ENCODE data around the gene TIAM1.
A peak's percentile ranks its signal among the peaks of the same experiment; 100 is the strongest.

The TIAM1 gene

GRCh38 chr21:31173881-31174555 lies 170.0 kb downstream of the TIAM1 start:
- DNase-seq: peak in 41 of 42 donors; percentile 28 to 78 (median 56)
- intact Hi-C loops (cut with DNase I): no loop called here

DNA sequence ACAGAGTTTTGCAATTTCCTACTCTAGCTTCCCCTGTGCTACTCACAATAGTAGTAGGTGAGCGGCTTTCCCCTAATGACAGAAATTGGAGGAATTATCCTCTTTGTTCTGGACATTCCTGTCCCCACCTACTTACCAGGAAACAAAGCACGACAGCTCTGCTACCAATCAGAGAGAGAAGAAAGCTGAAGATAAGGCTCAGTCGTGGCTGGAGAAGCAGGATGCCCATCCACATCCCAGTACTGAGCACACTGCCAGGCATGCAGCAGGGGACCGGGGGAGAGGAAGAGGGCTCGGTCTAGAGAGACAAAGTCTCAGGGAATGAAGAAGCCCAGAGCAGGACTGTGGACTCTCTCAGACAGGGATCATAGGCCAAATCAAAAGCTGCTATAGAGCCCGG lies 171.7 kb downstream of the TIAM1 start:
- DNase-seq: no peak
- intact Hi-C loops (cut with DNase I): no loop called here

DNA sequence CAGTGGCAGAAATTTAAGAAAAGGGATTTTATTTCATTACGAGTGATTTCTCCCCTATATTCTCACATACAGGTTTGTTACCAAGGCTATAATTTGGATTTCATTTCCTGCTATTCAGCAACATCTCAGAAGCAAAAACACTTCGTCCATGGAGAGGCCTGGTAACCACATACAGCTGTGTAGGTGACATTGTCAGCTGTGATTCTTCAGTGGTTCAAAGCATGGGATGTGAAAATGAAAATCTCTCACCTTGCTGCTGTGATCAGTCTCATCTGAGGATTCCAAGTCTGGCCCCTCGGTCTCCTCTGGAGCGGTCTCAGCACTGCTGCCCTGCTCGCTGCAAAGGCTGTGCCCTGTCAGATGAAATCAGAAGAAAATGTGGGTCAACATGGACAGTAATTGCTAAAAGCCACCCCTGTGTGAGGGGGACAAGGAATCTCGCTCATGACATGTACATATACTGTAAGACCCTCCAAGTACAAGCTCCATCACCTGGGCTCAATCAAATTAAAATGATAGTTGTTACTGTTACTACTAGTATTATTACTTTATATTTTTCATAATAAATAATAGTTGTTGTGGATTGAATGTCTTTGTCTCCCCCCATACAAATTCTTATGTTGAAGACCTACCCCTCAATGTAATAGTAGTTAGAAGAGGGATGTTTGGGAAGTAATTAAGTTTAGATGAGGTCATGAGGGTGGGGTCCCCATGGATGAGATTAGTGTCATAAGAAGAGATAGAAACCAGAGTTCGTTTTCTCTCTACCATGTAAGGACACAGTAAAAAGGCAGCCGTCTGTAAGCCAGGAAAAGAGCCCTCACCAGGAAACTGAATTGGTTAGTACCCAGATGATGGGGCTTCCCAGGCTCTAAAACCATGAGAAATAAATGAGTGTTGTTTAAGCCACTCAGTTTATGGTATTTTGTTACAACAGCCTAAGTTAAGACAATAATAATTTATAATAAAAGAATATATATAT lies 179.1 kb downstream of the TIAM1 start:
- intact Hi-C loops (cut with DNase I): loop anchor here (5.0 kb wide), 1 partner anchor 53 kb away; no protein-coding TSS in a partner anchor
- no peak for DNase-seq

DNA sequence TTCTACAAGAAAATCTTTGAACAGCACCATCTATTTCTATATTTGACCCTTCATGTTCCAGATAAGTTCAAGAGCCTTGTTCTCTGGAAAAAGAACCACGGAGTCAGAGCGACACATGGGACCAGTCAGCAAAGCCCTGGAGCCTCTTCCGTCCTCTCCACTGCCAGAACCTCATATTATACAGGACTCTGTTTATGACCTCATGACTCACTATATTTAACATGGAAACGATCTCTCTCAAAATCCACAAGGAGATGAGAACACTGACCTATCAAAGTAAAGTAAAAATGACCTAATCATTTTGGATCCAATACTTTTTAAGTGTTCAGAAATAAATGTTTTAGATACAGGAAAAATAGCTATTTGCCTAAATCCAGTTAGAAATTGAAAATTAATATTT lies 181.2 kb downstream of the TIAM1 start:
- no peak for DNase-seq
- intact Hi-C loops (cut with DNase I): loop anchor here (5.0 kb wide), 1 partner anchor 51 kb away; no protein-coding TSS in a partner anchor

- intact Hi-C loops (cut with DNase I): loop anchor here (5.0 kb wide), 1 partner anchor 50 kb away; no protein-coding TSS in a partner anchor
- no peak for DNase-seq
Observed at GRCh38 chr21:31162079-31162699, 181.9 kb downstream of the TIAM1 start.

DNA sequence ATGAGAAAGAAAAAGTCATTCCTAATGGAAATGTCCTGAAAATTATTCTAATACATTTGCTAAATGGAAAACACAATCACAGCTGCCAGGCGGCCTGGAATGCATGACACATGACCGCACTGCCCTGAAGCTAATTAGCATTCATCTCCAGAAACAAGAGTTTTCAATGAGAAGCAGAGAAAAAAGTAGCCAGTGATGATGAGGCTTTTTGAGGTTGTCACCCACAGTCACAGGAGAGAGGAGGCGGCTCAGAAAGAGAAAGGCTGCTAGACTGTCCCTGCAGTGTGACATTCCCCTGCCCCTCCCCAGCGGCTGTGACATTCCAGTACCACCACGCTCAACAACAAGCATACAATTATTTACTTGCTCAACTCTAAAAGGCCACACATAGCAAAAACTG lies 182.9 kb downstream of the TIAM1 start:
- DNase-seq: peak; percentile 35 to 85 (median 65)
- intact Hi-C loops (cut with DNase I): loop anchor here (5.0 kb wide), 1 partner anchor 49 kb away; no protein-coding TSS in a partner anchor

- intact Hi-C loops (cut with DNase I): loop anchor here (5.0 kb wide), 1 partner anchor 48 kb away; no protein-coding TSS in a partner anchor
- peak in 3 of 42 donors; percentile 15 to 37 (median 34) for DNase-seq
Observed at GRCh38 chr21:31159808-31160207, 184.3 kb downstream of the TIAM1 start.

DNA sequence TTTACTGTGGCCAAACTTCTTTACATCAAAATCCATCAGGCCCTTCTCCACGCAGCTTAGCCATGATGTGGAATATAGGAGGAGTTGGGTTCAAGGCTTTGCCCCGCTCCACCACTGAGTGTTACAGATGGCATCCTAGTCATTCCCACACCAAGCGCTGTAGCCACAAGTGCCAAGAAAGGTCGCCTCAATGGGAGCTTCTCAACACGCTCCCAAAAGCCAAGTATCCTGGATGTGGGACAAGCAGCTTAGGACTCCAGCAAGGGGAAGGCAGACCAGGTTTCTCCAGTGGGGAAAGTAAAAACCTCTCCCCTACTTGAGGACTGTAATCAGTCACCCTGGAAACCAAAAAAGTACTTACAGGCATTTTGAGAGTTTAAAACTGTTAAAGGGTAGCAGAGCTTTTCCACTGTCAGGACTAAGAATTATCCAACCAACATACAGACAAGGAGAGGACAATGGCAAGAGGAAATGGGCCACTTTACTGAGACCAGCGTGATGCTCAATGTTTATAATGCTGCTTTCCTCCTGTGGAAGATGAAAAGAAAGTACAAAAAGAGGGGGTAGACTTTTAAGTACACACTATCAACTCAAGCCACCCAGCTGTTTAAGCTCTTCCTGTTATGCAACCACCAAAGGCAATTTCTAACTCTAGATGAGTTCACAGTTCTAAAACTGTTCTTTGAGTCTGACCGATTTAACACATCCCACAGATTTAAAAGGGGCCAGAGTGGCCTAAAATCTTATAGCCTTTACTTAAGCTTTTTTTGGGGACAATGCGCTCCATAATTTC lies 185.1 kb downstream of the TIAM1 start:
- DNase-seq: no peak
- intact Hi-C loops (cut with DNase I): no loop called here

- intact Hi-C loops (cut with DNase I): no loop called here
- DNase-seq: no peak
Observed at GRCh38 chr21:31157756-31158155, 186.3 kb downstream of the TIAM1 start.

GRCh38 chr21:31156662-31157061 lies 187.4 kb downstream of the TIAM1 start:
- DNase-seq: no peak
- intact Hi-C loops (cut with DNase I): no loop called here

DNA sequence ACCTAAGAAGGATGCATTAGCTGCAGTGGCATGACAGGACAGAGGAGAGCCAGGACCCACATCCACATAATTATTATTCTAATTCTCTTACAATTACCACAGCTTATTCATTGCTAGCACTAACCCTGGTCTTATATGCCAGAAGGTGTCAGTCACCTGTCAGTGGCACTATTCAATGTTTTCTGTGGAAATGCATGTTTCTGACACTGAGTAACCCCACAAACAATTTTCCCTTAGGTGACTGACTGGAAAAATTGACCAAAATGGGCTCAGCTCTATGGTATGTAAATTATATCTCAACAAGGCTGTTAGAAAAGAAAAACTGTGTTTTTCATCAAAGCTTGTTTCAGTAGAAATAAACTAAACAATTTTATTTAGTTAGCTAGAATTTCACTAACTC lies 187.9 kb downstream of the TIAM1 start:
- no peak for DNase-seq
- intact Hi-C loops (cut with DNase I): no loop called here

- DNase-seq: no peak
- intact Hi-C loops (cut with DNase I): no loop called here
Observed at GRCh38 chr21:31151156-31152045, 192.7 kb downstream of the TIAM1 start.

- no peak for DNase-seq
Observed at GRCh38 chr21:31145274-31145673, 198.8 kb downstream of the TIAM1 start.

DNA sequence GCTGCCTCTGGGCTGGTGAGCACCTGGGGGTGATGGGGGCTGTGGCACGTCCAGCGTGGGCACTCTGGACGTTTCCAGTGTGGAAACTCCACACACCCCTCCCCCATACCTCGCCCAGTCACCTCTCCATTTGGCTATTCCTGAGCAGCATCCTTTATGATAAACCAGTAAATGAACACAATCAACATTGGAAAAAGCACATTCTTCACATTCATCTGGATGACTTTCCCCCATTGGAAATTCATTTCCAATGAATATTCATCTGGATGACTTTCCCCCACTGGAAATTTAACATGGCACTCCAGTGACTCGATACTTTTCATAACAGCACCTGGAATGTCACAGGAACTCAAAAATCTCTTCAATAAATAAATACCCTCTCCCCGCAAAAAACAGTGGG lies 201.0 kb downstream of the TIAM1 start:
- intact Hi-C loops (cut with DNase I): no loop called here
- DNase-seq: no peak

More at GRCh38 chr21:31145274-31145673, 198.8 kb downstream of the TIAM1 start:
- intact Hi-C loops (cut with DNase I): no loop called here

DNA sequence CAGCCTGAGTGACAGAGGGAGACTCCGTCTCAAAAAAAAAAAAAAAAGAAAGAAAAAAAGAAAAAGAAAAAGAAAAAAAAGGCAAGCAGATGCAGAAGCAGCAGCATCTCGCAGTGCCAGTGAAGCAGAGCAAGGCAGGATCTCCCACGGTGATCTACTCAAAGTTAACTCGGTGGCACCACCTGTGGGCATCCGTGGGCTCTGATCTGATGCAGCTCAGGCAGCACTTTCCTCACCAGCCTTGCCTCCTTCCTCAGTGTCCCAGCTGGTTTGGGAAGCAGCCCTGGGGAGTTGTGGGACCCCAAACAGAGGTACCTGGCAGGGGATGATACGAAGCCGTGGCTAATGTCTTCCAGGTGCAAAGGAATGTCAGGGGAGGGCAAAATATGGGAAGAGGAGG lies 201.5 kb downstream of the TIAM1 start:
- intact Hi-C loops (cut with DNase I): no loop called here
- DNase-seq: peak in 22 of 42 donors; percentile 23 to 69 (median 52)

- no peak for DNase-seq
- intact Hi-C loops (cut with DNase I): no loop called here
Observed at GRCh38 chr21:31141389-31142000, 202.6 kb downstream of the TIAM1 start.

- no peak for DNase-seq
- intact Hi-C loops (cut with DNase I): no loop called here
Observed at GRCh38 chr21:31140676-31141075, 203.4 kb downstream of the TIAM1 start.
